B cell (primary cell): ENCODE results near the gene SLC30A3. TPM values are rescaled to one million over a fixed set of nuclear protein-coding genes. Genes with fewer than 3 reads are reported as not detected.

Source experiments
- ATAC-seq: fragments of 200-7000 bp; cut with Tn5 transposase; one replicate; pipeline ENCODE4 v1.10.0; 2021; ENCODE audit warnings: low read depth, mild to moderate bottlenecking, moderate number of reproducible peaks, moderate library complexity
- CTCF ChIA-PET: fragments of 350-600 bp; sonication (Branson Sonifier 250); formaldehyde crosslinking; loops from one replicate; lab custom pipeline; 2021; ENCODE audit warnings: antibody characterized with exemption, inconsistent platforms; lab: Charles Lee
- POLR2A ChIA-PET: fragments of 350-600 bp; sonication (Branson Sonifier 250); formaldehyde crosslinking; loops from one replicate; lab custom pipeline; 2021; ENCODE audit warnings: antibody characterized with exemption; lab: Charles Lee
- DNase-seq: peaks from one replicate; pipeline ENCODE4 v3.0.0; 2013
- H2AFZ ChIP-seq: 2 replicates; pipeline ENCODE4 v1.6.1; 2012; ENCODE audit warnings: mild to moderate bottlenecking, low read depth, low read length; ENCODE audit not compliant: insufficient read depth, poor library complexity, severe bottlenecking
- H3K27ac ChIP-seq, 2 donors: 1 replicate in 1 of 2; 2 replicates in 1 of 2; pipeline ENCODE4 v1.5.1; 2012 to 2013; ENCODE audit warnings: low read length in 2 of 2, mild to moderate bottlenecking in 2 of 2, moderate library complexity in 1 of 2
- H3K27me3 ChIP-seq, 4 experiments: fragments of 200-600 bp in 1 of 4; sonication (generic) in 1 of 4; replicated peaks in 1 of 4; 1 replicate in 2 of 4; 2 replicates in 2 of 4; pipeline versions ENCODE4 v1.6.1 to v1.7.0; 2013 to 2016; ENCODE audit warnings: low read length in 3 of 4, mild to moderate bottlenecking in 2 of 4, mixed read lengths in 1 of 4, moderate library complexity in 1 of 4; ENCODE audit not compliant: insufficient read depth in 4 of 4, control insufficient read depth in 3 of 4; ENCODE audit errors: control extremely low read depth in 1 of 4
- H3K36me3 ChIP-seq, 2 experiments: replicated peaks in 1 of 2; 1 replicate in 1 of 2; 2 replicates in 1 of 2; pipeline versions ENCODE4 v1.6.1 to v1.7.1; 2013; ENCODE audit warnings: low read length in 1 of 2; ENCODE audit not compliant: insufficient read depth in 2 of 2, control insufficient read depth in 1 of 2; ENCODE audit errors: control extremely low read depth in 1 of 2, extremely low read depth in 1 of 2
- H3K4me1 ChIP-seq, 2 donors: fragments of 200-600 bp in 1 of 2; sonication (generic) in 1 of 2; 1 replicate in 1 of 2; 2 replicates in 1 of 2; pipeline versions ENCODE4 v1.5.1 to v1.6.1; 2013 to 2017; ENCODE audit warnings: low read length in 2 of 2; ENCODE audit not compliant: control insufficient read depth in 2 of 2, insufficient read depth in 2 of 2
- H3K4me2 ChIP-seq: replicated peaks from 2 replicates; pipeline ENCODE3; 2012; ENCODE audit warnings: mild to moderate bottlenecking, low read depth, low read length; ENCODE audit not compliant: poor library complexity, severe bottlenecking
- H3K4me3 ChIP-seq, 5 experiments: fragments of 200-600 bp in 1 of 5; sonication (generic) in 1 of 5; 1 replicate in 3 of 5; 2 replicates in 2 of 5; pipeline versions ENCODE4 v1.5.1 to v1.7.0; 2011 to 2016; ENCODE audit warnings: low read length in 4 of 5, mild to moderate bottlenecking in 4 of 5, low read depth in 2 of 5, control low read depth in 1 of 5, moderate library complexity in 1 of 5; ENCODE audit not compliant: insufficient read depth in 1 of 5; ENCODE audit errors: control extremely low read depth in 1 of 5, extremely low read depth in 1 of 5
- H3K79me2 ChIP-seq: fragments of 200-600 bp; sonication (generic); one replicate; pipeline ENCODE4 v1.6.0; 2016; ENCODE audit warnings: low read length; ENCODE audit not compliant: control insufficient read depth, insufficient read depth
- H3K9ac ChIP-seq: fragments of 200-600 bp; sonication (generic); 2 replicates; pipeline ENCODE4 v1.6.1; 2017; ENCODE audit warnings: mild to moderate bottlenecking, low read length, moderate library complexity
- H3K9me3 ChIP-seq, 3 donors: one replicate each; pipeline versions ENCODE4 v1.6.1 to v1.7.1; 2013; ENCODE audit warnings: low read length in 2 of 3; ENCODE audit not compliant: control insufficient read depth in 2 of 3, insufficient read depth in 1 of 3; ENCODE audit errors: control extremely low read depth in 1 of 3
- H4K20me1 ChIP-seq: 2 replicates; pipeline ENCODE4 v1.6.0; 2012; ENCODE audit warnings: mild to moderate bottlenecking, low read length; ENCODE audit not compliant: insufficient read depth, control insufficient read depth, poor library complexity, severe bottlenecking
- H3K27ac Mint-ChIP-seq: one replicate; pipeline ENCODE4 v1.8.0; 2021; ENCODE audit warnings: mixed read lengths
- H3K27me3 Mint-ChIP-seq: one replicate; pipeline ENCODE4 v1.8.0; 2021; ENCODE audit warnings: mixed read lengths
- H3K4me1 Mint-ChIP-seq: one replicate; pipeline ENCODE4 v1.8.0; 2021; ENCODE audit warnings: mixed read lengths
- H3K4me3 Mint-ChIP-seq: one replicate; pipeline ENCODE4 v1.8.0; 2021; ENCODE audit warnings: mixed read lengths
- H3K9me3 Mint-ChIP-seq: one replicate; pipeline ENCODE4 v1.8.0; 2022; ENCODE audit warnings: mixed read lengths; ENCODE audit not compliant: insufficient read depth
- CTCF ChIP-seq: fragments of 200-600 bp; IDR thresholded peaks from one replicate; pipeline ENCODE4 v1.8.0; 2022; ENCODE audit warnings: antibody characterized with exemption, mild to moderate bottlenecking
- EZH2 ChIP-seq: IDR thresholded peaks from 2 replicates; pipeline ENCODE4 v1.6.1; 2012; ENCODE audit warnings: borderline replicate concordance, low read depth, mild to moderate bottlenecking, moderate library complexity, low read length; ENCODE audit not compliant: insufficient read depth, poor library complexity, severe bottlenecking
- WGBS: methylation state at CpG from one replicate; pipeline ENCODE4 v1.1.5; 2013; ENCODE audit warnings: missing lambda C conversion rate; ENCODE audit not compliant: insufficient coverage; 5-methylcytosine and 5-hydroxymethylcytosine counted together
- intact Hi-C: fragments of 100-400 bp; cut with micrococcal nuclease; formaldehyde crosslinking; loops from one replicate; pipeline ENCODE4 v1.10.0; 2022
- polyA plus RNA-seq: library from polyadenylated mRNA; depleted of rRNA; stranded (reverse); fragments of >200 nt; gene quantifications from 2 replicates; pipeline ENCODE4 v1.2.3, GENCODE V29; 2012
- total RNA-seq, 2 donors: library from RNA; stranded (reverse); fragments of 120-200 nt in 1 of 2; gene quantifications; 1 replicate in 1 of 2; 2 replicates in 1 of 2; pipeline versions ENCODE4 v1.2.3 to v1.2.4, GENCODE V29; 2013 to 2022

The SLC30A3 gene
- total and polyA plus RNA-seq, 2 donors (not counting 1 experiment from before 2014, with no cell fraction given) = 0.09 TPM; not detected in 1

GRCh38 chr2:27280826-27281225 is 18.0 kb upstream of the SLC30A3 start:
- Histone ChIP-seq H3K4me3 (no peak overlapping the region), H3K4me2 (no peak overlapping the region), H4K20me1 (no peaks in the 10 kb centered on the region), H3K79me2 (no peaks in the 10 kb centered on the region), H2AFZ (no peak overlapping the region), H3K9ac (no peak overlapping the region), H3K4me1 (no peaks in the 10 kb centered on the region), H3K27ac (no peak overlapping the region), H3K36me3 (no peaks in the 10 kb centered on the region), H3K9me3 (no peaks in the 10 kb centered on the region), H3K27me3 (peaks cover 0 to 9% (median 0%) of the 10 kb centered on the region in 4 experiments)
- Mint-ChIP-seq H3K27me3 (peaks cover 45% of the 10 kb centered on the region), H3K9me3 (no peaks in the 10 kb centered on the region), H3K4me1 (peaks cover 5% of the 10 kb centered on the region), H3K4me3 (no peak overlapping the region), H3K27ac (no peak overlapping the region)
- ChIA-PET CTCF (interaction anchor here (1.1 to 6.8 kb wide), 15 partner anchors 11 to 435 kb away, joined by 3 to 168 read pairs (median 5); partner anchors contain the start of genes ATRAID, DPYSL5, SLC30A3 and SLC5A6), POLR2A (interaction anchor here (0.7 to 1.3 kb wide), 2 partner anchors 16 to 317 kb away, joined by 3 read pairs; no protein-coding TSS in a partner anchor)
- intact Hi-C loops = loop anchor here (1.0 kb wide), 4 partner anchors 16 to 320 kb away; no protein-coding TSS in a partner anchor
- TF ChIP-seq EZH2 = no peak
- TF ChIP-seq CTCF = no peak
- no peak for ATAC-seq
- no CpG with 5 or more reads among the region's 3 CpGs for WGBS
- DNase-seq = no peak

GRCh38 chr2:27278010-27278409 is 15.2 kb upstream of the SLC30A3 start:
- 80% methylated on average over 1 of the region's 1 CpG for WGBS
- Mint-ChIP-seq H3K27me3 (peaks cover 43% of the 10 kb centered on the region), H3K27ac (no peak overlapping the region), H3K9me3 (no peaks in the 10 kb centered on the region), H3K4me1 (peaks cover 5% of the 10 kb centered on the region), H3K4me3 (no peak overlapping the region)
- Histone ChIP-seq H3K9me3 (no peaks in the 10 kb centered on the region), H3K4me3 (no peak overlapping the region), H3K27me3 (peaks cover 0 to 17% (median 0%) of the 10 kb centered on the region in 4 experiments), H3K4me2 (no peak overlapping the region), H3K36me3 (no peaks in the 10 kb centered on the region), H3K9ac (no peak overlapping the region), H2AFZ (no peak overlapping the region), H3K4me1 (no peaks in the 10 kb centered on the region), H3K79me2 (no peaks in the 10 kb centered on the region), H4K20me1 (no peaks in the 10 kb centered on the region), H3K27ac (no peak overlapping the region)
- ATAC-seq = no peak
- no peak for DNase-seq
- ChIA-PET POLR2A (no interaction called here), CTCF (interaction anchor here (0.6 to 6.8 kb wide), 10 partner anchors 13 to 432 kb away, joined by 3 to 168 read pairs (median 7); partner anchors contain the start of genes AGBL5 and DPYSL5)
- intact Hi-C loops = no loop called here
- TF ChIP-seq CTCF (no peak), EZH2 (no peak)
